Measurements from ENCODE around the gene EEFSEC. TPM values are rescaled to one million over a fixed set of nuclear protein-coding genes. Genes with fewer than 3 reads are reported as not detected.

EEFSEC gene
- total and polyA plus RNA-seq, 2 of the 8 experiments (the other 6 are each of a cell fraction or from before 2014, with no cell fraction given): 13.1 to 19.8 TPM

DNA sequence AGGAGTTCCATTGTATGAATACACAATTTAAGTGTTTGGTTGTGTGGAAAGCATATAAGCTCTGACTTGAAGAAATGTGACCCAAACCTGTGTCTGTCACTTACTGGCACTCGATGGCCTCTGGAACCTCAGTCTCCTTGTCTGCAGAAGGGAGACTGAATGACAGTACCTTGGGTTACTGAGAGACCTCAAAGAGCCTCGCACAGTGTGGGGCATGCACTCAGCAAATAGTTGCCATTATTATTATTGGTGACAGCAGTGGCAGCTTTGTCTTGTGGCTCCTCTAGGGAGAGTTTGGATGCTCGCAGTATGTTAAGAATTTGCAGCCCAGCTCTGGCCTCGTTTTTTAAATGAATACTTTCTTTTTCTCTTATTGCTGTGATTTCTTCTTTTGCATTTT is 43.4 kb downstream of the EEFSEC start:
- 65% methylated on average over 4 of the region's 4 CpGs; no CpG with 5 or more reads in 1 of the 2 experiments for WGBS, 2 experiments (ENCODE audit: extremely low coverage in 1 of 2, insufficient coverage in 1 of 2, insufficient read length in 1 of 2, insufficient replicate concordance in 2 of 2, low coverage in 1 of 2, low lambda C conversion rate in 2 of 2, missing lambda C conversion rate in 1 of 2)
- FAIRE-seq (no peak), DNase-seq (ENCODE audit: low read depth in 1 of 2, low spot score in 2 of 2) (no peak)
- H3K9me3 ChIP-seq (ENCODE audit: insufficient read depth in 2 of 2, low read depth in 1 of 2, low read length in 1 of 2): no peaks in the 10 kb centered on the region
- ChIA-PET CTCF (ENCODE audit: partially characterized antibody) (interaction anchor here (0.6 to 1.2 kb wide), 2 partner anchors 22 to 307 kb away, joined by 3 read pairs; no protein-coding TSS in a partner anchor), POLR2A (ENCODE audit: partially characterized antibody) (interaction anchor here (1.4 kb wide), 1 partner anchor 44 kb away, joined by 3 read pairs; no protein-coding TSS in a partner anchor)
- no peaks in the 10 kb centered on the region for H3K36me3 ChIP-seq (ENCODE audit: control insufficient read depth in 2 of 4, insufficient read depth in 4 of 4, low read length in 3 of 4)
- no peak for TF ChIP-seq SAP30 (IDR thresholded peaks at IDR 0.05; ENCODE audit: insufficient read depth, insufficient replicate concordance, low read length)
- TF ChIP-seq EZH2 (IDR thresholded peaks at IDR 0.05; ENCODE audit: low read depth, low read length, severe bottlenecking): no peak
- TF ChIP-seq, protein P1, sequence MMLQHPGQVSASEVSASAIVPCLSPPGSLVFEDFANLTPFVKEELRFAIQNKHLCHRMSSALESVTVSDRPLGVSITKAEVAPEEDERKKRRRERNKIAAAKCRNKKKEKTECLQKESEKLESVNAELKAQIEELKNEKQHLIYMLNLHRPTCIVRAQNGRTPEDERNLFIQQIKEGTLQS (IDR thresholded peaks at IDR 0.05; ENCODE audit: insufficient read depth, low read depth, low read length): no peak
- no peak for TF ChIP-seq BACH1 (IDR thresholded peaks at IDR 0.05; ENCODE audit: low read length)
- no peak overlapping the region for H2BK120ac ChIP-seq (replicated peaks; ENCODE audit: low read depth, low read length)
- H3K14ac ChIP-seq (ENCODE audit: insufficient read length): no peak overlapping the region
- H3K9ac ChIP-seq (replicated peaks in 1 of 4; ENCODE audit: extremely low read depth in 1 of 4, low read depth in 3 of 4, low read length in 3 of 4): no peak overlapping the region
- no peak overlapping the region for H4K5ac ChIP-seq (ENCODE audit: insufficient read length, low read depth, low read length)
- H3K4me2 ChIP-seq (ENCODE audit: insufficient read depth in 1 of 2, low read depth in 2 of 2, low read length in 2 of 2): no peak overlapping the region
- H2BK12ac ChIP-seq (ENCODE audit: low read depth, low read length): no peak overlapping the region
- H3K79me2 ChIP-seq (ENCODE audit: control insufficient read depth in 1 of 2, insufficient read depth in 2 of 2, low read length in 2 of 2): no peaks in the 10 kb centered on the region
- H4K91ac ChIP-seq (replicated peaks; ENCODE audit: insufficient read length, low read length): no peak overlapping the region
- H2BK5ac ChIP-seq (ENCODE audit: low read depth, low read length): no peak overlapping the region
- no peak overlapping the region for H4K8ac ChIP-seq (ENCODE audit: extremely low read depth, insufficient read depth, low read length)
- no peak overlapping the region for H2BK15ac ChIP-seq (ENCODE audit: low read length)
- no peak overlapping the region for H2AFZ ChIP-seq (ENCODE audit: low read length)
- H3K27me3 ChIP-seq (replicated peaks in 1 of 4; ENCODE audit: control insufficient read depth in 3 of 4, extremely low read depth in 1 of 4, insufficient read depth in 3 of 4, low read length in 3 of 4): no peaks in the 10 kb centered on the region; a peak in 1 of 7 replicates
- H3K27ac ChIP-seq (ENCODE audit: low read depth, low read length): no peak overlapping the region
- peaks cover 2 to 12% (median 5%) of the 10 kb centered on the region in 4 experiments for H3K4me1 ChIP-seq (replicated peaks in 1 of 4; ENCODE audit: control insufficient read depth in 3 of 4, insufficient read depth in 4 of 4, low read length in 3 of 4)
- H4K20me1 ChIP-seq (replicated peaks in 1 of 2; ENCODE audit: control insufficient read depth in 1 of 2, insufficient read depth in 2 of 2, low read length in 2 of 2): no peaks in the 10 kb centered on the region
- no peak overlapping the region for H2AK5ac ChIP-seq (ENCODE audit: low read depth, low read length)
- no peaks in the 10 kb centered on the region for H3K23me2 ChIP-seq (ENCODE audit: low read depth, low read length)
- H2BK20ac ChIP-seq (ENCODE audit: low read length): no peak overlapping the region
- H3K79me1 ChIP-seq (ENCODE audit: low read depth, low read length): no peaks in the 10 kb centered on the region
- no peak overlapping the region for H3K23ac ChIP-seq (ENCODE audit: insufficient read length)
- H3K4ac ChIP-seq (replicated peaks; ENCODE audit: insufficient read length, low read depth, low read length): no peak overlapping the region
- H3K4me3 ChIP-seq (ENCODE audit: extremely low read depth in 1 of 4, insufficient read depth in 2 of 4, low read depth in 3 of 4, low read length in 4 of 4): no peak overlapping the region
- no peak overlapping the region for H3K18ac ChIP-seq (ENCODE audit: extremely low read depth, low read length)
- H3K56ac ChIP-seq (replicated peaks; ENCODE audit: insufficient read length, low read depth, low read length): no peak overlapping the region
